MCF 10A (cell line): ENCODE results near the gene EP400. TPM values are rescaled to one million over a fixed set of nuclear protein-coding genes. Genes with fewer than 3 reads are reported as not detected.
A peak's percentile ranks its signal among the peaks of the same experiment; 100 is the strongest.

Experiments
- BruUV-seq: library from RNA; stranded (reverse); fragments of 400-500 nt; replicated peaks from 2 replicates; lab custom pipeline; 2021; lab: Mats Ljungman, UMichigan
- CTCF ChIA-PET: fragments of 300-600 bp; sonication (Branson Sonifier 250); formaldehyde crosslinking; extraction: SDS; loops from one replicate; lab custom pipeline; 2021; ENCODE audit warnings: antibody characterized with exemption, inconsistent platforms; lab: Yijun Ruan, JAX
- POLR2A ChIA-PET: fragments of 300-600, 350-650 bp; sonication (Branson Sonifier 250); formaldehyde crosslinking; extraction: SDS; loops from one replicate; lab custom pipeline; 2020; ENCODE audit warnings: antibody characterized with exemption, inconsistent platforms; lab: Yijun Ruan, JAX
- DNase-seq: peaks from one replicate; pipeline ENCODE4 v3.0.0-alpha.2; 2018; ENCODE audit not compliant: unreplicated experiment
- H3K27ac Mint-ChIP-seq: one replicate; pipeline ENCODE4 v1.8.0; 2022; ENCODE audit warnings: mild to moderate bottlenecking, low read depth, mixed read lengths; ENCODE audit not compliant: unreplicated experiment
- H3K27me3 Mint-ChIP-seq: one replicate; pipeline ENCODE4 v1.8.0; 2022; ENCODE audit warnings: mixed read lengths; ENCODE audit not compliant: insufficient read depth, unreplicated experiment
- H3K36me3 Mint-ChIP-seq: one replicate; pipeline ENCODE4 v1.8.0; 2022; ENCODE audit warnings: mild to moderate bottlenecking, moderate library complexity, mixed read lengths; ENCODE audit not compliant: insufficient read depth, unreplicated experiment
- H3K4me1 Mint-ChIP-seq: one replicate; pipeline ENCODE4 v1.8.0; 2022; ENCODE audit warnings: mixed read lengths; ENCODE audit not compliant: insufficient read depth, unreplicated experiment
- H3K4me3 Mint-ChIP-seq: one replicate; pipeline ENCODE4 v1.8.0; 2022; ENCODE audit warnings: mild to moderate bottlenecking, moderate library complexity, mixed read lengths; ENCODE audit not compliant: unreplicated experiment
- H3K9me3 Mint-ChIP-seq: one replicate; pipeline ENCODE4 v1.8.0; 2022; ENCODE audit warnings: mixed read lengths; ENCODE audit not compliant: unreplicated experiment
- intact Hi-C: fragments of 100-400 bp; cut with micrococcal nuclease; formaldehyde crosslinking; loops from 2 replicates; pipeline ENCODE4 v1.14.1; 2022
- total RNA-seq: library from RNA; stranded (reverse); gene quantifications from 2 replicates; pipeline ENCODE4 v1.2.3, GENCODE V29; 2022
- TF ChIP-seq, protein P1 (sequence below): fragments of 200-600 bp; IDR thresholded peaks from one replicate; pipeline ENCODE4 v1.8.0; 2022; ENCODE audit warnings: antibody characterized with exemption, mild to moderate bottlenecking; ENCODE audit not compliant: unreplicated experiment

Gene EP400
- total RNA-seq, 1 experiment from 2014 or later: 52.4 TPM

DNA sequence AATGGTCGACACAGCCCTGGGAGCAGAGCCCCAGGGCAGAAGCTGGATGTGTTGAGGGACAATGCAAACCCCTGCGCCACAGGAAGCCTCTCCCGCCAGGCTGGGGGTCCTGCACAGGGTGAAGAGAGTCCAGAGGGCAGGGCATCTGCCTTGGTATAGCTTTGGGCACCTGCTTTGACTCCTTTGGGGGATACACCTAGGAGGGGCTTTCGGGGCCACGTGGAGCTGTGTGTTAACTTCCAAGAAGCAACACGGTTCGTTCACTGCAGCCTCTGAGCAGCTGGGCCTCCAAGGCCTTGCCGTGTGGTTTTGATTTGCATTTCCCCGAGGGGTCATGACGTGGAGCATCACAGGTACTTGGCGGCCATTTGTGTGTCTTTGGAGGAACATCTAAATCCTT, 26.5 kb upstream of the EP400 start:
- H3K36me3 Mint-ChIP-seq: peaks cover 26% of the 10 kb centered on the region
- DNase-seq: no peak
- intact Hi-C loops: no loop called here
- H3K9me3 Mint-ChIP-seq: no peaks in the 10 kb centered on the region
- POLR2A ChIA-PET: interaction anchor here (0.7 to 1.7 kb wide), 2 partner anchors 23 to 57 kb away, joined by 3 read pairs; no protein-coding TSS in a partner anchor
- no TSS peak for BruUV-seq
- CTCF ChIA-PET: no interaction called here
- H3K27me3 Mint-ChIP-seq: no peaks in the 10 kb centered on the region
- no peaks in the 10 kb centered on the region for H3K4me1 Mint-ChIP-seq
- no peak overlapping the region for H3K27ac Mint-ChIP-seq
- TF ChIP-seq, protein P1, sequence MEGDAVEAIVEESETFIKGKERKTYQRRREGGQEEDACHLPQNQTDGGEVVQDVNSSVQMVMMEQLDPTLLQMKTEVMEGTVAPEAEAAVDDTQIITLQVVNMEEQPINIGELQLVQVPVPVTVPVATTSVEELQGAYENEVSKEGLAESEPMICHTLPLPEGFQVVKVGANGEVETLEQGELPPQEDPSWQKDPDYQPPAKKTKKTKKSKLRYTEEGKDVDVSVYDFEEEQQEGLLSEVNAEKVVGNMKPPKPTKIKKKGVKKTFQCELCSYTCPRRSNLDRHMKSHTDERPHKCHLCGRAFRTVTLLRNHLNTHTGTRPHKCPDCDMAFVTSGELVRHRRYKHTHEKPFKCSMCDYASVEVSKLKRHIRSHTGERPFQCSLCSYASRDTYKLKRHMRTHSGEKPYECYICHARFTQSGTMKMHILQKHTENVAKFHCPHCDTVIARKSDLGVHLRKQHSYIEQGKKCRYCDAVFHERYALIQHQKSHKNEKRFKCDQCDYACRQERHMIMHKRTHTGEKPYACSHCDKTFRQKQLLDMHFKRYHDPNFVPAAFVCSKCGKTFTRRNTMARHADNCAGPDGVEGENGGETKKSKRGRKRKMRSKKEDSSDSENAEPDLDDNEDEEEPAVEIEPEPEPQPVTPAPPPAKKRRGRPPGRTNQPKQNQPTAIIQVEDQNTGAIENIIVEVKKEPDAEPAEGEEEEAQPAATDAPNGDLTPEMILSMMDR: no peak
- H3K4me3 Mint-ChIP-seq: no peak overlapping the region

DNA sequence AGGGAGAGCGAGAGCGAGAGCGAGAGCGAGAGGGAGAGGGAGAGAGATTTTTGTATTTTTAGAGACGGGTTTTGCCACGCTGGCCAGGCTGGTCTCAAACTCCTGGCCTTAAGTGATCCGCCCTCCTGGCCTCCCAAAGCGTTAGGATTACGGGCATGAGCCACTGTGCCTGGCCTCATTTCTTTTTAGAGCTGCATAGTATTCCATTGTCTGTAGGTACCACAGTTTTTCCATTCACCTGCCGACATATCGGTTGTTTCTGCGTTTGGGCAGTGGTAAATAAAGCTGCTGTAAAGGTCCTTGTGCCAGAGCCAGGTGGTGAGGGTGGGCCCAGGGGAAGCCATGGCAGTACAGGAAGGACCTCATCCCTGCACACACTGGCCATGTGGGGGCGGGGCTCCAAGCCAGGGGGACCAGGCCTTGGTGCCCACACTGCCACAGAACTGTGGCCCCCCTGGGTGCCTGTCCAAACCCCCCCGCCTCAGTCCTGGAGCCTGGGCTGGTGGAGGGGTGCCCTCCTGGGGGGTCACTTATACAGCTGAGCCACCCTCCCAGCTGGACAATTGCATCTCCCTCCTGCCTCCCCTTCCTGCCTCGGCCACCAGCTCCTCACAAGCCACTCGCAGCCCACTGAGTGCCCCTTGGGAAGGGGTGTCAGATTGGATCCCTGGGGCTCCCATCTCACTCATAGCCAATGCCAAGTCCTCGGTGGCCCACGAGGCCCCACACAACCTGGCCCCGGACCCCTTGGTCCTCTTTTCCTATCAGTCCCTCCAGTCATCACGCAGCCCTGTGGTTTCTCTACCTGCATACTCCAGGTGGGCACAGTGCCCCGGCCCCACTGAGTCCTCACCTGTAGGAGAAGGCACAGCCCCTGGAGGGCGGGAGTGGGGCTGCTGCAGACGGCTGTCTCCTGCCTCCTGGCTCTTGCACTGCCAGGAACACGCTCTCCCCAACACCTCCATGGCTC, 22.3 kb upstream of the EP400 start:
- H3K27me3 Mint-ChIP-seq: no peaks in the 10 kb centered on the region
- H3K36me3 Mint-ChIP-seq: peaks cover 28% of the 10 kb centered on the region
- TF ChIP-seq, protein P1: no peak
- no TSS peak for BruUV-seq
- POLR2A ChIA-PET: interaction anchor here (1.2 to 1.3 kb wide), 3 partner anchors 25 to 31 kb away, joined by 3 to 6 read pairs (median 4); no protein-coding TSS in a partner anchor
- CTCF ChIA-PET: interaction anchor here (0.7 to 1.2 kb wide), 3 partner anchors 25 to 92 kb away, joined by 3 to 4 read pairs (median 3); no protein-coding TSS in a partner anchor
- intact Hi-C loops: loop anchor here (2.0 kb wide), 2 partner anchors 31 to 67 kb away; no protein-coding TSS in a partner anchor
- H3K4me1 Mint-ChIP-seq: no peaks in the 10 kb centered on the region
- peak overlapping the region; percentile 93 for H3K4me3 Mint-ChIP-seq
- no peak overlapping the region for H3K27ac Mint-ChIP-seq
- no peaks in the 10 kb centered on the region for H3K9me3 Mint-ChIP-seq
- DNase-seq: no peak

DNA sequence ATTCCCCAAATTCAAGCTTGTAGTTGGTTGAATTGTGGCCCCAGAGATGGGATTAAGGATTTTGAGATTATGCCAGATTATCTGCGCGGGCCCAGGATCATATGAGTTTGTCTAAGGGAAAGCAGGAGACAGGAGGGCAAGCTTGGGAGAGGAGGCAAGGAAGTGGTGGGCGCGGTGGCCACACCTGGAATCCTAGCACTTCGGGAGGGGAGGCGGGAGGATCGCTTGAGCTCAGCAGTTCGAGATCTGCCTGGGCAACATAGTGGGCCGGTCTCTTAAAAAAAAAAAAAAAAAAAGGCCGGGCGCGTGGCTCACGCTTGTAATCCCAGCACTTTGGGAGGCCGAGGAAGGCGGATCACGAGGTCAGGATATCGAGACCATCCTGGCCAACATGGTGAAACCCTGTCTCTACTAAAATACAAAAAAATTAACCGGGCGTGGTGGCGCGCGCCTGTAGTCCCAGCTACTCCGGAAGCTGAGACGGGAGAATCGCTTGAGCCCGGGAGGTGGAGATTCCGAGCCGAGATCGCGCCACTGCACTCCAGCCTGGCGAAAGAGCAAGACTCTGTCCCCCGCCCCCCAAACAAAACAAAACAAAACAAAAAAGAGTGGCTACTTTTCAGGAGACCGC, 21.5 kb upstream of the EP400 start:
- CTCF ChIA-PET: interaction anchor here (0.6 to 1.2 kb wide), 3 partner anchors 26 to 93 kb away, joined by 3 to 4 read pairs (median 3); no protein-coding TSS in a partner anchor
- Mint-ChIP-seq H3K4me3 (peak overlapping the region; percentile 93), H3K27ac (peak overlapping the region; percentile 92), H3K9me3 (no peaks in the 10 kb centered on the region), H3K36me3 (peaks cover 36% of the 10 kb centered on the region), H3K4me1 (no peaks in the 10 kb centered on the region), H3K27me3 (no peaks in the 10 kb centered on the region)
- BruUV-seq: no TSS peak
- no peak for DNase-seq
- POLR2A ChIA-PET: interaction anchor here (0.7 to 1.3 kb wide), 4 partner anchors 22 to 32 kb away, joined by 3 to 6 read pairs (median 4); no protein-coding TSS in a partner anchor
- TF ChIP-seq, protein P1: no peak
- intact Hi-C loops: loop anchor here (2.0 kb wide), 2 partner anchors 31 to 67 kb away; no protein-coding TSS in a partner anchor
